ENCODE results near the gene FBN1.

FBN1 gene

DNA sequence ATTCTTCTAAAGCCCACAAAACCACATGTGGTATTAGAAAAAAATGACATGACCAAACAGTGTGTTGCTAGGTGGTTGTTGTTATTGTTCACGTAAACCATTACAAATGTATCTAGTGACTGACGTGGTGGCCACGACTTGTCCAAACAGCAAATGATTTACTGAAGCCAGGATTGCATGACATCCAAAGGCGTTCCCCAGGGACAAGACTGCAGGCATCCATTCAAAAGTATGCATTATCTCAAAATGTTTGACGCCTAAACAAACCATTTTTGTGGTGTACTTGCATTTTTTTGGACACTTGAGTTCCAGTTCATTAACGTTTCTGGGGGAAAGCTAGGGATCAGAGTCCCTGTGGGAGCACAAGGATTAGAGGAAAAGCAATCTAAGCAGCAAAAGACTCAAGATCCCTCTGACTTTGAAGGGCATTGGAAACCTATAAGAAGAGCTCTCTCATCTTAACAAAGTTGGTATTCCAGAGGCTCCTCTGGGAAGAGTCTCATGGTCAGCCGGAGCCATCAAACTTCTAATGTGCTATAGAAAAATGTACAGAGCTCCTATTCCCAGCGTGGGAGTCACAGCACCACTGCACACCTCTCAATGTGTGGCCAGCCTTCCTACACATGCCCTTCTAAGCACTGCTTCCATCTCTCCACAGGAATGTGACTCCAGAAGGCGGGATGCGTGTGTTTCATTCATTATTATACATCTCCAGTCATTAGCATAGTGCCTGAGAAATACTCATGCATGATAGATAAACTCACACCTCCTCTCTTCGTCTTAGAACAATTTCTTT is 62.9 kb downstream of the FBN1 start:
- peak; percentile 34 for DNase-seq (ENCODE audit: low read depth, low spot score)

DNA sequence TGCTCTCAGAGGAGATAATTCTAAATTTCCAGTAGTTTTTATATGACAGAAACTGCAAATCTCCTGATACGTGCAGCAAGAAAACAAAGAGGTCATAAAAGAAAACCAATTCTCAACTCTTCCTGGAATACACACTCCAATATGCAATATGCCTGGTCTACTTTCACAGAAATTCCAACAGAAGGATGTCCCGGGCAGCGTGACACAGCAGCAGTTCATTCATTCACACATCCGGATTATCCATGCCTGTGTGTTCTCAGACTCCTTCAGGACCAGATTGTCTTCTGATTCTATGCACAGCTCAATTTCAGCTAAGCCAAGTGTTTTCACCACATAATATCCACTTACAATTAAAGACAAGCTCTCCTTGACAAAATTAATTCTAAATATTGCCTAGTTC is 64.3 kb downstream of the FBN1 start:
- DNase-seq (ENCODE audit: low read depth, low spot score) = no peak

DNA sequence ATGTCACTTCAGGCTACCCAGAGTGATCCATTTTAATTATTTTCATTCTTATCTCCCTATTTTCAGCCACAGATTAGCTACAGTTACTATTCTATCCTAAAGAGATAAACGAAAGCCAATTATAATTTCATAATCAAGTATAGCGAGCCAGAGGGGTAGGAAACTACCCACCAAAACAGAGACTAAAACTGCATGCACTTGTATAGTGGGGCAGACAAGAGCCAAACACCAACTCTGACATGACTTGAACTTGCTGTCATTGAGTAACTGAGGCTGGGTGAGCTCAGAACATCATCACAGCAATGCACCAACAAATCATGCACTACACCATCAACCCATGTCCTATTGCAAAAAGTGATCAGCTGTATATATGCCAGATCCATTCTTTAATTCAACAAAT is 64.8 kb downstream of the FBN1 start:
- no peak for DNase-seq (ENCODE audit: low read depth, low spot score)

DNA sequence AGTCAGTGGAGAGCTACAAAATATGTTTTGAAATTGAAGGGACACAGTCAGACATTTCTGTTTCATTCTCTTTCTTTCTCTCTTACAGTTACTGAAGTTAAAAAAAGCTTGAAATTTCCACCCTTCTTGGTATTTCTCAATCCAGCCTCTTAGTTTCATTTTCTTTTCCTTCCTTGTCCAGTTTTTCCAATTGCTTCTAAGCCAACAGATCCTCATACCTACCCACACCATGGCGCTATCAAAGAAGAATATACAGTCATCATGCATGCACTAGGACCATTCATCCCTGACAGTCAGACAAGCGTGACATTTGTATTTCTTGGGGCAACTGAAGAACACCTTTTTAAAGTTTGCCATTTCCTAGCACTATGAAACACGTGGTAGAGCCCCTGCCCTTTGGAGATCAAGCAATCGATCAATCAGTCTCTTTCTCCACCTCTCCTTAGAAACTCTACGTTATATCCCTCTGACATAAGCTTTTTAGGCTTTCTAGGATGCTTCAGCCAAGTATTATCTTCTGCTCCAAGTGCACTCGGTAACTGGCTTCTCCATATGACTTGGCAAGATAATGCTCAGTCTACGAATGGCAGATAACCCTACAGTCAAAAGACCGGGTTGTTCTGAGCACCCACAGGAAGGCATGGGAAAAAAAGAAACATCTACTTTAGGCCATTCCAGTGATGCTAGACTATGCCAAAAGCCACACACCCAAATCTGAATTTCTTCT is 65.4 kb downstream of the FBN1 start:
- DNase-seq (ENCODE audit: low read depth, low spot score) = no peak

DNA sequence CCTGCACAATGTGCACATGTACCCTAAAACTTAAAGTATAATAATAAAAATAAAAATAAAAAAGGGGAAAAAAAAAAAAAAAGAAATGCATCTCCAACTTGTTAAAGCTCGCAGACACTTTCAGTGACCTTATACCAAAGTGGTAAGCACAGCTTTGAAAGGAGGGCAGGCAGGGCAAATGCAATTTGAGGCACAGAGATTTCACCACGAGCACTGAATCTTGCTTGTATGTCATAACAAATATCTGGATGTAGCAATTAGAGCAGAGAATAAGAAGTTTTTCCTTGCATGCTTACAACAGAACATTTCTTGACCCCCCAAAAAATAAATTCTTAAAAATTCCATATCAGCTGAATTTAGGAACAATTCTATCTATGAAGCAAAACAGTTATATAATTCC is 66.5 kb downstream of the FBN1 start:
- DNase-seq (ENCODE audit: low read depth, low spot score) = no peak

DNA sequence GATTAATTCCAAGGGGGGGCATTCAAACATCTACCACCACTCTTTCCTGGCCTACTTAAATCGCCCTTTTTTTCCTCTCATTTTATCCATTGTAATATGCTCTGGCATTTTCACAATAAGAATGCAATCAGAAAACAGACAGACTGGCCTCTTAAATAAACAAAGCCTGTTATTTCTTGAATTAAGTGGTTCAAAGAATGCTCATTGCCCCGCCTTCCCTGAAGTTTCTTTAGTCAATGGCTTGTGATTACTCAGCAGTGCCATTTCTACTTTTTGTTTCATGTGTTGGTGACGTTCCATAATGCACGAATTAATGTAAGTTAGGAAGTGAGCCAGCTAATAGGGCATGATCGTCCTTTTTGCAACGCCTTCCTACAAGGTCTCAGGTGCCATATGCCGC is 68.0 kb downstream of the FBN1 start:
- no peak for DNase-seq (ENCODE audit: low read depth, low spot score)

DNA sequence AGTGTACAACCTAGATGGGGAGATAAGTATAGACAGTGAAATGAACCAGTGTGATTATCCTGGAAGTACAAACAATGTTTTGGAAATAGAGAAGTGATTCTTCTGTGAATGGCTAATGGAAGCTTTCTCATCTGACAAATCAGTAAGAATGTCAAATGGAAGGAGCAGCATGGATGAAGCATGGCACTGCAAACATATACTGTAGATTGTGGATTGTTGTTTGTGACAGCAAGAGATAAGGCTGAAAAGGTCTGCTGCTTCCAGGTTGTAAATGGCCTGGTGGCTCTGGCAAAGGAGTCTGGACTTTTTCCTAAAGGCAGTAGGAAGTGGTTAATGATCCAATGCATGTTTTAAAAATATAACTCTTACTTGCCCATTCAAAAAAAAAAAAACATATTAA is 71.3 kb downstream of the FBN1 start:
- no peak for DNase-seq (ENCODE audit: low read depth, low spot score)

DNA sequence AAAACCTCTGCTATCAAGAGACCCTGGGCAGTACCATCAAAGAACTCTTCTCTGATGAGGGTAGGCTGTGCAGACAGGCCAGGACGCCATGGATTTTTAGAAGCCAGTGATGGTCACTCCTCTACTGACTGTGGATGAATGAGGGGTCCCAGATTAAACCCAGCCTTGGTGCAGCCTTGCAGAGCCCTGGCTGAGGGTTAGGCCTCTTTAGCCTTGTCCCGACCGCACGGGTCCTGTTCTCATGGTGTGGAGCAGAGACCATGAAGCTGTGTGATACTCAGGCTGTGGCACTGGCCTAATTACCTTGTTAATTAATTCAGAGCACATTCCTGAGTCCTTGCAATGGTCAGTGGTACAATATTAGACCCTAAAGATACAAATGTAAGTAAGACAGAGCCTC is 71.7 kb downstream of the FBN1 start:
- DNase-seq (ENCODE audit: low read depth, low spot score) = no peak

DNA sequence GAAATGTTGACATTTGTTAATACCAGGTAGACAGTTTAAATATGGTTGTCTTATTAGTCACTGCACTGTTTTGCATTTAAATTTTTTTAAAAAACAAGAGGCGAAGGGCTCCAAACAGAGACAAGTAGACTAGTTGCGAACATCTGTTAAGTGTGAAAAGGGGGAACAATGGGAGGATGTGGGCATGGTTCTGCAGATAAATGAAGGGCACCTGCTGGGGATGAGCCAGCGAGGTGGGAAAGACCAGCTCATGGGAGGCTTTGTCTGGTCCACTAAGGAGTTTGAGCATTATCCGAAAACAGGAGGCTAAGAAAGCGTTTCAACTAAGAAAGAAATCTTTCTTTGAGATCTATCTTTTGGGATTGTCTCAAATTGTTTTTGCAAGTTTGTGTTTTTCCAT is 72.7 kb downstream of the FBN1 start:
- no peak for DNase-seq (ENCODE audit: low read depth, low spot score)

DNA sequence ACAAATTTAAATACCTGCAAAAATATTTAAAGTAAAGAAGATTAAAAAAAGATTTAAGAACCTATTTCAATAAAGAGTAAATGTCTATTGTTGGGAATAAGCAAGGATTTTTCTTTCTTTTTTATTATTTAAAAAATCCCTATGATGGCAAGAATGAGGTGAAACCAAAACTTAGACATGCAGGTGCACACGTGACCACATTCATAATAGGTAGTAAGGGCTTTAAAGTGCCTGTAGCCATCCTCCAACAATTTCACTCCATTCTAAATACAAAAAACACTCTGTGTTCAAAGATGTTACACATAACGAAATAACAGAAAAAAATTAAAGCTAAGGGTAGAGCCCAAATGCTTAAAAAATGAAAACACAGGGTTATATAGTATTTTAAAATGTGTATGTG is 74.0 kb downstream of the FBN1 start:
- DNase-seq (ENCODE audit: low read depth, low spot score) = no peak

DNA sequence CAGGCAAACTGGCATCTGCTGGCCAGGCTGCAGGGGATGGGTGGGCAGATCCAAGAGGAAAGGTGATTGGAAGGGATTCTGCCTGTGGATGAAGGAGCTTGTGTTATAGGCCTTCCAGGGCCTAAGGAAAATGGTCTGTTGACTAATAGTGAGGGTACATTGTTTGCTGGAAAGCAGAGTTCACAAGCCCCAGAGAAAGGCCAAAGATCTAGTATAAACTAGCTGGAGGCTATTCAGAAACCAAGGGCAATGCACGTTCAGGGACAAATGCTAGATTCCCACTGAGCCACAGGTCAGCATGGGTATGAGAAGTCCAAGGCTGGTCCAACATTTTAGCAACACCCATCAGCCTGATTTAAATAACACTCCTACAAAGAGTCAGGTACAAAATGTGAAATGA is 74.7 kb downstream of the FBN1 start:
- no peak for DNase-seq (ENCODE audit: low read depth, low spot score)

DNA sequence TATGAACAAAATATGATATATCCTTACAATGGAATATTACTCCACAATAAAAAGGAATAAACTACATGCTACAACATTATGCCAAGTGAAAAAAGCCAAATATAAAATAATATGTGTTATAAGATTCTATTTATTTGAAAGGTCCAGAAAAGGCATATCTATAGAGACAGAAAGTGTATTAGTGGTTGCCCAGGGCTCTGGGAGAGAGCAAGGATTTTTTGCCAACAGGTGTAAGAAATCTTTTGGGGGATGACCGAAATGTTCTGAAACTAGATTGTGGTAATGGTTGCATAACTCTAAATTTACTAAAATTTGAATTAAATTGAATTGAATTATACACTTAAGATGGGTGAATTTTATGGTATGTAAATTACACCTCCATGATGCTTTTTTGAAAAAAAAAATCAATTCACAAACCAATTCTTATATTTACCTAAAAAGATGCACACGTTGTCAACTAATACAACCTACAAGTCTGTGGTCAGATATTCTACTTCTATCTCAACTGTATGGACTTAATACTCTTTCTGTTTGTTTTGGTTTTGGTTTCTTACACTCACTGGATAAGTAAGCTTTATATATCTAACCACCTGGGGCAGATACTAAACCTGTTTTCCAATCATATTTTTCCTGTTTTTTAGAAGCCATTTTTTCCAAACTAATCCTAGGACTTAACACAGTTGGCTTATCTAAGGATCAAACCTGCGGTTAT is 75.8 kb downstream of the FBN1 start:
- DNase-seq (ENCODE audit: low read depth, low spot score) = no peak

DNA sequence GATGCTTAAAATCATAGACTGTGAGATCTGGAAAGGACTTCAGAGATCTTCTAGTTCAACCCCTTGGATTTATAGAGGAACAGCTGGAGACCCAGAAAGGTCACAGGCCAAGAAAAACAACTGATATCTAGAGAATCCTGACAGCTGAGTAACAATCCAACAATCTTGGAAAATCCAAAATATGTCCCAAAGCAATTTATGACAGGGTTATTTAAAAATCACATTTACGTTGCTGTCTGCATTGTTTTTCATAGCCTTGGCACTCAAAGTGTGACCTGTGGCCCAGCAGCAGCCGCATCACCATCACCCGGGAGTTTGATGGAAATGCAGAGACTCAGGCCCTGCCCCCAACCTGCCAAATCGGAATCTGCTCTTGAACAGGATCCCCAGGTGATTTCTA is 78.8 kb downstream of the FBN1 start:
- DNase-seq (ENCODE audit: low read depth, low spot score) = no peak

DNA sequence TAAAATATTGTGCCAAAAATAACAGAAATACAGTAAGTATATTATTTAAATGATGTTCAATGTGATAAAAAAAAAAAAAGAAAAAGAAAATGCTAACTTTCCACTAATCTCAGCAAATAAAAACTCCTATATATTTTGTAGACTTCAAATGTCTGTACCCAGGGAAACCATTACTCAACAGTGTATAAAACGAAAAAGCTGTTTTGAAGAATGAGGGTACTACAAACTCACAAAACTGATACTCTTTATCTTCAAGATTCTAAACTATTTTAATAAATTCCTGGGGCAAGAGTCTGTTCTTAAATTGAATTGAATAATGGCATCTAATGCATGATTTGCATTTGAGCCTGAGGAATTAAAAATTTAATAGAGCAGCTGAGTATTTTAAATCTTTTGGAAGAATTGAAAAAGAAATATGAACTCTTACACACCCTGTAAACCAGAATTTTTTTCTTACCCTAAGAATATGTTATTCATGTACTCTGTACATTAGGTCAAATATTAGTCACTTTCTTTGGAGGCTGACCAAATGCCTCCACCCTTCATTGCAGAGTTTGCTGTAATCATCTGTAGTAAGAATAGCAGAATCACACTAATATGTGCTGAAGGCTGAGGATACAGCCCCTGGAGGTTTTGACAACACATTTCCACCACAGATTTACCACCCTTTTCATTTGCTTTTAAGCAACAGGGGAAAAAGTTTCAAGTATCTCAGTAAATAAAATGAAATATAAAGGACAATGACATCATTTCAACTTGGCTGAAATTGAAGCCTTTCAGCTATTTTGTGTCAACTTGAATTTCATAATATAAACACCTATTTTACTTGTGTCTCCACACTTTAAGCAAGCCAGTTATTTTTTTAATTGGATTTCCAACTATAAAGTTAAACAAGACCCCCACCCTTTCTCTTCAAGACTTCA is 79.7 kb downstream of the FBN1 start:
- peak; percentile 74 for DNase-seq (ENCODE audit: low read depth, low spot score)

DNA sequence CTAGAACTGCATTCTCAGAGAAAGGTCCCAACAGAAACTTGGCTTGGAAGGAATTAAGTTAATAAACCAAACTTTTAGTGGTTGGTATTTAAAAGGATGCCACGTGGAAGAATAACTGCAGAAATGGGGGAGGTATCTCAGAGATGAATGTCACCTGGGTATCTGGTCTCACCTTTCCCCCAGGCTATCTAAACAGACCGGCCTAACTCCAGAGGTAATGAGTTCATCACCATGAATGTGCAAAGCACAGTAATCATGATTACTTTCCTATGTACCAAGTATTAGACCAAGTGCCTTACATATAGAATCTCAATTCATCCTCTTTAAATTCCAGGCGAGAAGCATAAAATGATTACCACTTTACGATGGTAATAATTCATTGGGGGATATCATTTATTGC is 80.8 kb downstream of the FBN1 start:
- DNase-seq (ENCODE audit: low read depth, low spot score) = no peak

DNA sequence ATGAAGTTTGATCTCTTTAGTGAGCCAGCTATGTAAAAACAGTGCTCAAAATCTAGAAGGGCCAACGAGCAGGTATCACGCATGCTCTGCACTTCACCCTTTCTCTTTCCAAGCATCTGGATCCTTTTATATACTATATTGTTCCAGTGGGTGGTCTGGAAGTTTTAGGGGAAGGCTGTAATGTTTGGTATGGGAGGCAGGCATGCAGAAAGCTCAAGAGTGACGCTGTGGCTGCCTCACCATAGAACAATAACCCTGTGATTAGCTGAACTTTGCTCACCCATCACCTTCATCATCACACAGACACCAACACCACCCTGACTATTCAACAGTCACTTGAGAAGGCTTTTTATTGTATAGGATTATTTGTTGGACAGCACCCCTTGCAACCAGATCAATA is 81.6 kb downstream of the FBN1 start:
- no peak for DNase-seq (ENCODE audit: low read depth, low spot score)

DNA sequence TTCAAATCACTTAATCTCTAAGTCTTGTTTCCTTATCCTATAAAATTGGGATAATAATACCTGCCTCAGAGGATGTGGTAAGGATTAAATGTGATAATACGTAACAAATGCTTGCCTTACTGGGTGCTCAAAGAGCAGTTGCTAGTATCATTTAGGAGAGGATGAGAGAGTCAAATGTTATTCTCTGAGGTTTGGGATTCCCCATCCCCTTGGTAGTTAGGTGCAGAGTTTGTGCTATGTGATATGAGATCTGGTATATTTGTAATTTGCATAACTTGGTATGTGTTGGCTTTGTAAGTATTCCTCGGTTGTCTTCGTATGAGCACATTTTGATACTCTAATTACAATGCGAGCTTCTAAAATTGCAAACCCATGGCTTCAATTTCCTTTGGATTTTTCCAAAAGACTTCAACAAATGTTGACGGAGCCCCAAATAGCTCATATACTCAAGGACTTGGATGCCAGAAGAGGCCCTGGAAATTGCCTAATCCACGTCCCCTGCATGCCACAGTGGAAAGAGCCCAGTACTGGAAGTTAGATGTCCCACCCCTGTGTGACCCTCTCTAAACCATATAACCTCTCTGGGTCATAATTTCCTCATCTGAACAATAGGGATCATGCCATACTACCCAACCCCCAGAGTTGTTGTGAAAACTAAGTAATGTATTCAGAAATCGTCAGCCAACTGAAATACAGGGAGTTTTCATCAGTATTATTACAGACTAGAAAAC is 85.0 kb downstream of the FBN1 start:
- no peak for DNase-seq (ENCODE audit: low read depth, low spot score)

DNA sequence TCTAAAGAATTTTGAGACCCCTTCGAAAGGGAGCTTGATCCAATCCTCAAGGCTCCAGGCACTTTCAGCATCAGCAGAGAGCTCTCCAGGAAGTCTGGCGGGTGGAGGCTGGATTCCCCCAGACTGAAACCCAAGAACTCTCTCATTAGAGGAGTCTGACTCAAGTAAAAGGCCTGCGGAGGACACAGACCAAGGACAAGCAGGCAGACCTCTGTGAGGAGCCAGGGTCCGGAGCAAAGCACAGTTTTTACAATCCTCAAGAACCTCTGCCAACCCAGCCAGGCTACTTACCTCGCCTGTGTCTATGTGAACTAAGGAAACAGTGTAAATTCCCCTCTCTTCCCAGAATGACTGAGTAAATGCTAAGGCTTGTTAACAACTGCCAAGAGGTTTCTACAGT is 86.2 kb downstream of the FBN1 start:
- DNase-seq (ENCODE audit: low read depth, low spot score) = no peak

DNA sequence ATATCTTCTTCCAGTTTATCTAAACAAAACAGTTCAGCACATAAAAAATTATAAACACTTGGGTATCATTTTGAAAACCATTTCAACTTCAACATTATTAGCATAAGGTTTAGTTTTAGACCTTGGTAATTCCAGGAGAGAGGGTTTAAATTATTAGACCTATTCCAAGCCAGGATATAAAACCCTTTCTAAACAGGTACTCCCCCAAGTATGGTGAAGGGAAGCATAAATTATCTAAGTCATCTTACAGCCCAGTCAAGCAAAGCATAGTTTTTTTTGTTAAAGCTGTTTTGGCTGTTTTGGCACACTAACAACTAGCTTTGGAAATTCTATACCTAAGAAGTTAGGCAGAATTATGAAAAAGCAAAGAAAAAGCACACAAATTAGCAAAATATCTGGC is 87.3 kb downstream of the FBN1 start:
- DNase-seq (ENCODE audit: low read depth, low spot score) = no peak

DNA sequence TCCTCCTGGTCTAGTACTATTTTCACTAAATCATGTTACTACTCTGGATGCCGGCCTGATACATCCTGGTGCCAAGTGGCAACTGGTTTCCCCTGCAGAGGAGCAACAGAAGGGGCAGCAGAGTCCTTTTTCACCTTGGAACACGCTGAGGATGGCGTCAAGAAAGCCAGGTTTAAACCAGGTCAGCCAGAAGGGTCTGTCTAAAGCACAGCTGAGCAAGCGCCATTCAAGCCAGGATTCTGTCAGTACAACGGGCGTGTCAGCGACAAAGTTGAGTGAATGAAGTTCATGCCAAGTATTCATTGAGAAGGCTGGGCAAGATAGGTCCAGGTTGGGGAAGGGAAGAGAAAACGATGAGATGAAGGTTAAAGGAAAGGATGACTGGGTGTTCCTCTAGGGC is 88.2 kb downstream of the FBN1 start:
- no peak for DNase-seq (ENCODE audit: low read depth, low spot score)
